ENCODE results near the gene PIK3R5.
"Not testable (repeated sequence)": the region's sequence is repeated elsewhere in the genome, so short reads cannot be mapped to it uniquely, and the experiment has no call there.

The PIK3R5 gene

DNA sequence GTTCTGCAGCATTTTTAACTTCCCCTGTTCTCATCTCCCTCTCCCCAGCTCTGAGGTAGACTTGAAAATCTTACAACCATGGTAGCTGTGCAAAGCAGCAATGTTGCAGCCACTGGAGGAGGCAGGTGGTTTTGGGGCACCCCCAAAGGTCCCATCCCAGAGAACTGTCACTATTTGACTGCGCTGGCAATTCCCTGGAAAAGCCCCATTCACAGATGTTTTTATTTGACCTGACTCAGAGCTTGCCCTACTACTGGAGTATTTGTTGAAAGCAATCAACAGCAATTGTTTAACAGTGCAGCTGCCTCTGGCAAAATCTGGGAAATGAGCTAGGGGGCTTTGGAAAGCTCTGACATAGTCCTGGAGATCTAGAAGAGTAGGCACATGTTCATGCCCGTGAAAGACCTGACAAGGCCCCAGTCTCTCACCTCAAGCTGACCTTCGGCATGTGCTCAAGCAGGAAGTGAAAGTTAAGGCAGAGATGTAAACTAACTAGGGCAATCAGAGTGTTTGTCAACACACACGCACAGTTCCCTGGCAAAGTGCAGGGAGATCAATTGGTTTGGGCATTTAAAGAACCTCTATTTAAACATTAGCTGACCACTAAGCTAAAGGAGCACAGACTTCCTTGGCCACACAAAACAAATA lies 19.7 kb upstream of the PIK3R5 start:
- DNase-seq = no peak

- DNase-seq = not testable (repeated sequence)
These were observed 18.7 kb upstream of the PIK3R5 start for GRCh38 chr17:8984225-8984624.

DNA sequence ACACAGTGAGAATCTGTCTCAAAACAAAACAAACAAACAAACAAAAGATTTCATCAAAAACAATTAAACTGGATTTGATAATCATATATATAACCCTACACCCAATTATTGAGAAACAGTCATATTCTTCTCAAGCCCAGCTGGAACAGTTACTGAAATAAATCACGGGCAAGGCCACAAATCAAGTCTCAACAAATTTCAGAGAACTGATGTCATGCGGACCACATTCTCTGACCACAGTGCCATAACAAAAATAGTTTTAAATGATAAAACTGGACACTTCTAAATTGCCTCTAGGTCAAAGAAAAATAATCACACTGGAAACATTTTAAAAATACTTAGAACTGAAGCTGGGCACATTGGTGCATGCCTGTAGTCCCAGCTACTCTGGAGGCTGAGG lies 15.9 kb upstream of the PIK3R5 start:
- no peak for DNase-seq

DNA sequence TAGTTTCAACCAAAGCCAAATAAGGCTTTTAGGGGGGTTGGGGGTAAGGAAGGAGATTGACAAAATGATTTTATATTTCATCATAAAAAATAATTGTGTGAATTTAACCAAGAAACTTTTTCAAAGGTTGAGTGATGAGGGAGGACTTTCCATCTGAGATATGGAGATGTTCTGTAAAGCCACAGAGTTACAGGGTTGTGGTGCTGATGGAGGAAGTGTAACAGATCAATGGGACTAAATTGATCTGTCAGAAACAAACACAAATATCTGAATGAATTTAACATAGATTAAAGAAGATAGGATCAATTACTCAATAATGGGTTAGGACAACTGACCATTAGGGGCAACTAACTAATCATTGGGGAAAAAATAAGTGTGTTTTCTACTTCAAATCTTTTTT lies 14.2 kb upstream of the PIK3R5 start:
- no peak for DNase-seq

DNA sequence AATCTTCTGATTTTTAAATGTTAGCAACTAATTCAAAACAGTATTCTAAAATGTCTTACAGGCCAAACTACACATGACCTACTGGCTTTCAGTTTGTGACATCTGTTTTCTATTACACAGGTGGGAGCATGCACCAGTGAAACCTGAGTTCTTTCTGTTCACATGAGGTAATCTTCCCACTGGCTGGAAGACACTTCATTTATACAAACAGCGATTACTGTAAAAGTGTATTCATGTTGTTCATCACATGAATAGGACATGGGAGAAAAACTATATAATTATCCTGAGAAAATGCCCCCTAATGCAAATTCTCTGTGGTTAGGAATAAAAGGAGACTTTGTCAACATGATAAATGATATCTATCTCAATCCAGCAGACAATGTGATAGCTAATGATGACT lies 11.1 kb upstream of the PIK3R5 start:
- DNase-seq = no peak

DNA sequence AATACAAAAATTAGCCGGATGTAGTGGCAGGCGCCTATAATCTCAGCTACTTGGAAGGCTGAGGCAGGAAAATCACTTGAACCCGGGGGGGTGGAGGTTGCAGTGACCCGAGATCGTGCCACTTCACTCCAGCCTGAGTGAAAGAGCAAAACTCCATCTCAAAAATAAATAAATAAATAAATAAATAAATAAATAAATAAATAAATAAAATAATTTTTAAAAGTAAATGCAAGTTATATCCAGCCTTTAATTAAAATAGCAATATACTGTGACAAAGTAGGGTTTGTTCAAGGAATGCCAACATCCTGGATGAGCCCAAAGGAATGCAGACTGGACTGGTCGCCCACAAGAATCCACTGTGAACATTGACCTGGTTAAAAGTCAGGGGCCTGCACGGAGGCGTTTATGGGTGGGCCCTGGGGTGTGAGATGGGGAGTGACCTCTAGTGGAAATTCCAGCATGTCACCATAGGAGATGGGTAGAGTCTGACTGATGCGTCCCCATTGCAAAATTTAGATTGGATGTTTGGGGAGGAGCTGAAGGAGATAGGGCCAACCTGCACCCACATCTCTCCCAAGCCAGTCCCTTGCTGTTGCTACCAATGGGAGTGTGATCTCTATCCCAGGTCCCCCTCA lies 9.7 kb upstream of the PIK3R5 start:
- no peak for DNase-seq

DNA sequence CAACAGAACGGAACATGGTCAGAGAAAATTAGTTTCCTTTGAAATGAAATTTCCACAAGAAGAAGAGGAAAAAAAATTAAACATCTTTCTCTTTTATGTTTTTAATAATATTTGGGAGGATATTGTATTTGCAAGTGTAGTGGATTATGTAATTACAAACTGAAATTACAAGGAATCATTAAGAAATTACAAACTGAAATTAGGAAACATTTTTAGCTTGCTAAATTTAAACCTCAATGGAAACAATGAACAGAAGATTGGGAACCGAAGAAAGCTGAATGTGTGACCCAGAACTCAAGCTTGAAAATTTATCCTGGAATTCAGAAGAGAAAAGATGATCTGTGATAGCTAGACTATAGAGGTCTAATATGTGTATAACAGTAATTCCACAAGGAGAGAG lies 4.4 kb upstream of the PIK3R5 start:
- DNase-seq = no peak

GRCh38 chr17:8968503-8968902 lies 3.0 kb upstream of the PIK3R5 start:
- no peak for DNase-seq

- DNase-seq = no peak
These were observed 2.4 kb upstream of the PIK3R5 start for GRCh38 chr17:8967861-8968260.

- DNase-seq = no peak
These were observed 1.4 kb upstream of the PIK3R5 start for GRCh38 chr17:8966926-8967325.

- DNase-seq = no peak
These were observed 610 bp downstream of the PIK3R5 start for GRCh38 chr17:8964801-8965393.

- DNase-seq = no peak
These were observed 1.8 kb downstream of the PIK3R5 start for GRCh38 chr17:8963647-8964258.

GRCh38 chr17:8963014-8963413 lies 2.5 kb downstream of the PIK3R5 start:
- no peak for DNase-seq

- no peak for DNase-seq
These were observed 3.7 kb downstream of the PIK3R5 start for GRCh38 chr17:8961829-8962228.

DNA sequence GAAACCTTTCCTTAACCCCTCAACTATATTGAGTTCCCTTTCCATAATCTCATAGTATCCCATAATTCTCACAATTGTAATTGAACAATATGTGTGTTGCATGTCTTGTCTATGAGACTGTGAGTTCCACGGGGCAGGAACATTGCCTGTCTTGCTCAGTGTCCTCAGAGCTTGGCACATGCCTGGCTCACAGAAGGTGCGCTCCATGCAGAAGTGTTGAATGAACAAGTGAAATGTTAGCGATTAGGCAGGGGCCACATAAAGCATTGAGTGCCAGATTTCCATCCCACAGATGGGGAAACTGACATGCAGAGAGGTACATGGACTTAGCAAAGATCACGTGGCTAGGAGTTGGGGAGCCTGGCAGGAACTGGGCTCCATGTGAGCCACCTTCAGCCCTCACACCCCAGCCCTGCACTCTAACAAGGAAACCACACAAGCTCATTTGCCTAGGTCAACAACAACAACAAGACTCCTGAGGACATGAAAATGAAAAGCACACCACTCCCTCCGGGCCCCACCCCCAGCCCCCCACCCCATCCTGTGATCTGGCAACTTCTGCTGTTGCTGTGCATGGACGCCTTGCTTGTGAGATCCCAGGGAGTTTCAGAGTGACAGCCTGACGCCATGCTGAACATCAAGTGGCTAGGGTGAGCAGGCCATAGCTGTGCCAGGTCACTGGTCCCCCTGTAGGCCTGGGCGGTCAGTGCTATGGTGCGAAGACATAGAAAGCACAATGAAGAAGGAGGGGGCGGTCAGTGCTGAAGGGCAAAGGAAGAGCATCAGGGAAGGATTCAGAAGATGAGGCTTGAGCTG lies 5.0 kb downstream of the PIK3R5 start:
- no peak for DNase-seq

DNA sequence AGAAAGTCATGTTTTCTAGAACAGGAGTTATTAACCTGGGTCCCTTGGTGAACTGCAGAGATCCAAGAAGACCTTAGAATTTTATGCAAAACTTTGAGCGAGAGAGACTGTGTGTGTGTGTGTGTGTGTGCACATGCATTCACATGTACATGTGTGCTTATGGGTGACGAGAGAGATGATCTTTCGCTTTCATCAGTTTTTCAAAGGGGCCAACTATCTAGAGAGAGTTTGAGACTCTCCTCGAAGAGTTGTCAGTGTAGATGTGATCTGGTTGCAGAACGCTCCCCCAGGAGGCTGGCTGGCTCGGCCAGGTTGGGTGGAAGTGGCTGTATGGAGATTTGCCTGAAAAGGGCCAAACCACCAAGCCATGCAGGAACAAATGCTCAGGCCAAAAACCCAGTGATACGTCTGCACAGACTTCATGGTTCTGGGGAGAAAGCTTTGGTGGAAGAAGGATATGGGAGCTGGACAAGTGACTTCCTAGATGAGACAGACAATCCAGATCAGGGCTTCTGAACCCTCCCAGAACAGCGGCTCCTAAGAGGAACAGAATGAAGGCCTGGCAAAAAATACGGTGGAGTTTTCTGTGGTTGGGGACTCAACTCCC lies 6.1 kb downstream of the PIK3R5 start:
- DNase-seq = no peak

DNA sequence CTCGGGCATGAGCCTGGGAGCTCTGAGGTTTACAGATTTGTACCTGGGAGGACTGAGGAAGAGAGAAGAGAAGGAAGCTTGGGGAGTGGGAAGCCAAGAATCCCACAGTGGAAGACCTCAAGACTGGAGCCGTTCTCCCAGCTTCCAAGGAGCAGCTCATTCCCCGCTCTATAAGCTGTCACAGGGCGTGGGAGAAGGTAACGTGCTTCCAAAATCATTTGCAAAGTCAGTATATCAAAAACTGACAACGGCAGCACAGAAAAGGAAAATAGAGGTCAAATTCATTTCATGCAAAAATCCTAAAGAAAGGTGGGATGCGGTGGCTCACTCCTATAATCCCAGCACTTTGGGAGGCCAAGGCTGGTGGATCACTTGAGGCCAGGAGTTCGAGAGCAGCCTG lies 7.8 kb downstream of the PIK3R5 start:
- no peak for DNase-seq

DNA sequence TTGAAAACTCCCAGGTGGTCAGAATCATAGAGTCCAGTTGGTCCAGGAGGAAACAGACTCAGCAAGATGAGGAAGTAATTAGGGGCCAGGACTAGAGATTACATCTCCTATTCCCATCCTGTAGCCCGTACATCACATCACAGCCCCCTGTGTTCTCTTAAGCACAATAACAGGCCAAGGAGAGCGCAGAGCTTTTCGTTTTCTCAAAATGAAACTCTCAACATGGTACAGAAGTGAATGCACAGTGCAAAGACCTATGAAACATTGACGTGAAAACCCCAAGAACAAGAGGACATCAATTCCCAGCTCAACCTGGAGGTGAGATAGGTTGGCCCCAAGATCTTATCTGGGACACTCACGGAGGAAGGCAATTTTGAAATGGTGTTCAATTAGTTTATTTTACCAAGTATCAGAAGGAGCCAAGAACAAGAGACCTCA lies 9.0 kb downstream of the PIK3R5 start:
- DNase-seq = no peak

- no peak for DNase-seq
These were observed 10.2 kb downstream of the PIK3R5 start for GRCh38 chr17:8955021-8955959.

DNA sequence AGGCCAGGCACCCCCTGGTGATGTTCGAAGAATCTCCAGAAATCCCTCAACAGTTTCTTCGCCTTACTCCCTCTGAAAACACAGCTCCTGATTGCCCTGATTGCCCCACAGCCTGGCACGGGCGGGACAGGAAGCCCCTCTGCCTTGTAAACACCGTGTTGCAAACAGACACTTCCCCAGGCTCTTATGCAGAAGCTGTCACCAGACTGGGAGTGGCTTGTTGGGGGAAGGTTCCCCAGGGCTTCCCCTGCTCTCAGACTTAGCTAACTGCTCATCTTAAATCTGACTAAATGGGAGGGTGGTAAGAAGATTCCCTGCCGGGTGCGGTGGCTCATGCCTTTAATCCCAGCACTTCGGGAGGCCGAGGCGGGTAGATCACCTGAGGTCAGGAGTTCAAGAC lies 11.2 kb downstream of the PIK3R5 start:
- peak; percentile 68 for DNase-seq

GRCh38 chr17:8953156-8953885 lies 12.2 kb downstream of the PIK3R5 start:
- no peak for DNase-seq

Data from activated effector memory CD4-positive, alpha-beta T cell treated with Interleukin-2 at 50 U/mL for 16 hours (primary cell).